Naive thymus-derived CD4-positive, alpha-beta T cell (primary cell): ENCODE measurements around the gene DNAL4. TPM values are rescaled to one million over a fixed set of nuclear protein-coding genes. Genes with fewer than 3 reads are reported as not detected.

Experiments
- ATAC-seq: fragments of 150-1000 bp; cut with Tn5 transposase; 2 replicates; pipeline ENCODE4 v1.10.0; 2021; ENCODE audit warnings: mild to moderate bottlenecking, moderate library complexity
- CTCF ChIA-PET: fragments of 350-600 bp; sonication (Branson Sonifier 250); formaldehyde crosslinking; loops from one replicate; lab custom pipeline; 2021; ENCODE audit warnings: antibody characterized with exemption; lab: Charles Lee
- POLR2A ChIA-PET: fragments of 350-600 bp; sonication (Branson Sonifier 250); formaldehyde crosslinking; loops from one replicate; lab custom pipeline; 2021; ENCODE audit warnings: antibody characterized with exemption, inconsistent platforms; lab: Charles Lee
- DNase-seq, 9 donors: peaks; one replicate each; pipeline versions ENCODE4 v3.0.0 to v3.0.0-alpha.2; 2020 to 2022; ENCODE audit warnings: mixed read lengths in 1 of 9
- H3K27ac ChIP-seq: one replicate; pipeline ENCODE4 v1.7.0; 2013; ENCODE audit warnings: mild to moderate bottlenecking, low read depth, low read length, moderate library complexity
- H3K27me3 ChIP-seq, 2 donors: one replicate each; pipeline ENCODE4 v1.7.0; 2013; ENCODE audit warnings: low read length in 2 of 2, mild to moderate bottlenecking in 2 of 2, moderate library complexity in 2 of 2; ENCODE audit not compliant: control insufficient read depth in 2 of 2, insufficient read depth in 2 of 2
- H3K36me3 ChIP-seq, 3 experiments: 1 replicate in 2 of 3; 2 replicates in 1 of 3; pipeline ENCODE4 v1.7.0; 2013; ENCODE audit warnings: low read length in 3 of 3, mild to moderate bottlenecking in 3 of 3, moderate library complexity in 1 of 3; ENCODE audit not compliant: insufficient read depth in 3 of 3, control insufficient read depth in 2 of 3
- H3K4me1 ChIP-seq, 2 donors: one replicate each; pipeline ENCODE4 v1.7.0; 2013; ENCODE audit warnings: low read length in 2 of 2, mild to moderate bottlenecking in 2 of 2, moderate library complexity in 1 of 2; ENCODE audit not compliant: control insufficient read depth in 2 of 2, insufficient read depth in 2 of 2
- H3K4me3 ChIP-seq: 2 replicates; pipeline ENCODE4 v1.7.0; 2013; ENCODE audit warnings: mild to moderate bottlenecking, low read length
- H3K9me3 ChIP-seq, 3 experiments: 1 replicate in 2 of 3; 2 replicates in 1 of 3; pipeline ENCODE4 v1.7.0; 2013; ENCODE audit warnings: low read length in 3 of 3; ENCODE audit not compliant: control insufficient read depth in 2 of 3
- H3K27ac Mint-ChIP-seq, 9 donors: one replicate each; pipeline ENCODE4 v1.8.0; 2020 to 2022; ENCODE audit warnings: mixed read lengths in 9 of 9, mild to moderate bottlenecking in 8 of 9, moderate library complexity in 5 of 9, inconsistent platforms in 2 of 9
- H3K27me3 Mint-ChIP-seq, 5 donors: one replicate each; pipeline ENCODE4 v1.8.0; 2021 to 2022; ENCODE audit warnings: mixed read lengths in 5 of 5, mild to moderate bottlenecking in 1 of 5
- H3K36me3 Mint-ChIP-seq, 5 donors: one replicate each; pipeline ENCODE4 v1.8.0; 2020 to 2022; ENCODE audit warnings: mixed read lengths in 5 of 5, mild to moderate bottlenecking in 3 of 5, inconsistent platforms in 1 of 5
- H3K4me1 Mint-ChIP-seq, 7 donors: one replicate each; pipeline ENCODE4 v1.8.0; 2020 to 2022; ENCODE audit warnings: mixed read lengths in 7 of 7, mild to moderate bottlenecking in 3 of 7, inconsistent platforms in 1 of 7
- H3K4me3 Mint-ChIP-seq, 10 donors: one replicate each; pipeline ENCODE4 v1.8.0; 2020 to 2022; ENCODE audit warnings: mild to moderate bottlenecking in 10 of 10, mixed read lengths in 10 of 10, moderate library complexity in 6 of 10, inconsistent platforms in 2 of 10
- H3K9me3 Mint-ChIP-seq, 11 donors: one replicate each; pipeline ENCODE4 v1.8.0; 2020 to 2022; ENCODE audit warnings: mixed read lengths in 11 of 11, mild to moderate bottlenecking in 4 of 11, inconsistent platforms in 1 of 11, moderate library complexity in 1 of 11
- intact Hi-C, 2 donors: fragments of 100-400 bp; cut with micrococcal nuclease; formaldehyde crosslinking; loops; one replicate each; pipeline ENCODE4 v1.15.1; 2023
- polyA plus RNA-seq, 2 donors: library from polyadenylated mRNA; unstranded; fragments of 300-500 nt; fragmentation: Illumina TruSeq; gene quantifications; one replicate each; pipeline ENCODE4 v1.2.3, GENCODE V29; 2021
- total RNA-seq, 6 experiments: library from RNA in 5 of 6; stranded (reverse) in 5 of 6; gene quantifications; 1 replicate in 5 of 6; 2 replicates in 1 of 6; pipeline ENCODE4 v1.2.3 and lab custom pipeline; 2021 to 2026

The DNAL4 gene
- total and polyA plus RNA-seq, 7 experiments from 2014 or later: 5.0 to 15.0 (median 9.8) TPM

- Histone ChIP-seq H3K36me3 (peaks cover 82 to 100% (median 93%) of the 10 kb centered on the region in 3 experiments), H3K4me1 (peaks cover 29 to 44% of the 10 kb centered on the region in 2 donors), H3K4me3 (no peak overlapping the region), H3K27ac (peak overlapping the region; percentile 47), H3K27me3 (no peaks in the 10 kb centered on the region), H3K9me3 (no peaks in the 10 kb centered on the region)
- intact Hi-C loops: no loop called here
- no peaks in the 10 kb centered on the region for H3K27me3 Mint-ChIP-seq
- H3K27ac Mint-ChIP-seq: peak overlapping the region in 8 of 9 donors; percentile 49 to 94 (median 76)
- H3K4me3 Mint-ChIP-seq: peak overlapping the region in 1 of 10 donors; percentile 39
- ChIA-PET POLR2A (interaction anchor here (1.5 to 33.7 kb wide), 3 partner anchors 1 to 26 kb away, joined by 3 to 1007 read pairs (median 1007); partner anchors contain the start of gene SUN2), CTCF (no interaction called here)
- peaks cover 0 to 59% (median 30%) of the 10 kb centered on the region in 5 donors for H3K36me3 Mint-ChIP-seq
- H3K4me1 Mint-ChIP-seq: peaks cover 25 to 68% (median 35%) of the 10 kb centered on the region in 7 donors
- ATAC-seq (no peak), DNase-seq (no peak)
- no peaks in the 10 kb centered on the region for H3K9me3 Mint-ChIP-seq
Measured at GRCh38 chr22:38740754-38741153, 53.2 kb downstream of the DNAL4 start.

GRCh38 chr22:38740116-38740723 is 53.7 kb downstream of the DNAL4 start:
- H3K9me3 Mint-ChIP-seq: no peaks in the 10 kb centered on the region
- intact Hi-C loops: no loop called here
- H3K9me3 ChIP-seq: no peaks in the 10 kb centered on the region
- H3K27ac ChIP-seq: peak overlapping the region; percentile 58
- peaks cover 0 to 58% (median 30%) of the 10 kb centered on the region in 5 donors for H3K36me3 Mint-ChIP-seq
- H3K27me3 ChIP-seq: no peaks in the 10 kb centered on the region
- ChIA-PET POLR2A (interaction anchor here (1.1 to 33.7 kb wide), 4 partner anchors 1 to 33 kb away, joined by 3 to 1007 read pairs (median 506); partner anchors contain the start of gene SUN2), CTCF (no interaction called here)
- H3K4me1 Mint-ChIP-seq: peaks cover 25 to 65% (median 39%) of the 10 kb centered on the region in 7 donors
- H3K4me3 ChIP-seq: no peak overlapping the region
- no peaks in the 10 kb centered on the region for H3K27me3 Mint-ChIP-seq
- DNase-seq (no peak), ATAC-seq (no peak)
- H3K36me3 ChIP-seq: peaks cover 81 to 100% (median 90%) of the 10 kb centered on the region in 3 experiments
- H3K27ac Mint-ChIP-seq: peak overlapping the region in 7 of 9 donors; percentile 38 to 86 (median 80)
- H3K4me1 ChIP-seq: peaks cover 33 to 44% of the 10 kb centered on the region in 2 donors
- H3K4me3 Mint-ChIP-seq: peak overlapping the region in 1 of 10 donors; percentile 17

GRCh38 chr22:38739300-38740055 is 54.5 kb downstream of the DNAL4 start:
- peaks cover 29 to 44% of the 10 kb centered on the region in 2 donors for H3K4me1 ChIP-seq
- H3K27me3 ChIP-seq: no peaks in the 10 kb centered on the region
- Mint-ChIP-seq H3K27ac (peak overlapping the region in 7 of 9 donors; percentile 41 to 86 (median 68)), H3K4me3 (peak overlapping the region in 2 of 10 donors; percentile 17 to 26), H3K4me1 (peaks cover 25 to 66% (median 39%) of the 10 kb centered on the region in 7 donors), H3K36me3 (peaks cover 0 to 56% (median 30%) of the 10 kb centered on the region in 5 donors), H3K27me3 (no peaks in the 10 kb centered on the region), H3K9me3 (no peaks in the 10 kb centered on the region)
- ATAC-seq (no peak), DNase-seq (no peak)
- no peak overlapping the region for H3K4me3 ChIP-seq
- ChIA-PET CTCF (no interaction called here), POLR2A (interaction anchor here (1.1 to 33.7 kb wide), 5 partner anchors 0 to 33 kb away, joined by 3 to 1007 read pairs (median 4); partner anchors contain the start of gene SUN2)
- peaks cover 74 to 100% (median 83%) of the 10 kb centered on the region in 3 experiments for H3K36me3 ChIP-seq
- H3K27ac ChIP-seq: peak overlapping the region; percentile 58
- no peaks in the 10 kb centered on the region for H3K9me3 ChIP-seq
- intact Hi-C loops: no loop called here

GRCh38 chr22:38738475-38739070 is 55.4 kb downstream of the DNAL4 start:
- no peaks in the 10 kb centered on the region for H3K27me3 Mint-ChIP-seq
- H3K4me1 Mint-ChIP-seq: peaks cover 25 to 71% (median 46%) of the 10 kb centered on the region in 7 donors
- peak overlapping the region in 1 of 10 donors; percentile 38 for H3K4me3 Mint-ChIP-seq
- H3K27ac Mint-ChIP-seq: peak overlapping the region; percentile 36 to 89 (median 85)
- Histone ChIP-seq H3K4me3 (no peak overlapping the region), H3K27me3 (no peaks in the 10 kb centered on the region), H3K36me3 (peaks cover 71 to 100% (median 75%) of the 10 kb centered on the region in 3 experiments), H3K4me1 (peaks cover 29 to 44% of the 10 kb centered on the region in 2 donors), H3K9me3 (no peaks in the 10 kb centered on the region), H3K27ac (peak overlapping the region; percentile 58)
- ChIA-PET POLR2A (interaction anchor here (1.1 to 31.4 kb wide), 3 partner anchors 9 to 18 kb away, joined by 3 to 1007 read pairs (median 51); partner anchors contain the start of gene SUN2), CTCF (no interaction called here)
- no peaks in the 10 kb centered on the region for H3K9me3 Mint-ChIP-seq
- H3K36me3 Mint-ChIP-seq: peaks cover 0 to 55% (median 28%) of the 10 kb centered on the region in 5 donors
- intact Hi-C loops: no loop called here
- ATAC-seq (no peak), DNase-seq (no peak)

GRCh38 chr22:38737302-38738060 is 56.5 kb downstream of the DNAL4 start:
- peaks cover 0 to 48% (median 25%) of the 10 kb centered on the region in 5 donors for H3K36me3 Mint-ChIP-seq
- no peaks in the 10 kb centered on the region for H3K9me3 ChIP-seq
- POLR2A ChIA-PET: interaction anchor here (0.6 to 31.4 kb wide), 3 partner anchors 13 to 36 kb away, joined by 3 to 1007 read pairs (median 51); partner anchors contain the start of gene SUN2
- peaks cover 61 to 92% (median 64%) of the 10 kb centered on the region in 3 experiments for H3K36me3 ChIP-seq
- peak overlapping the region; percentile 67 to 97 (median 88) for H3K27ac Mint-ChIP-seq
- intact Hi-C loops: no loop called here
- no peaks in the 10 kb centered on the region for H3K27me3 ChIP-seq
- DNase-seq (no peak), ATAC-seq (no peak)
- no peak overlapping the region for H3K4me3 ChIP-seq
- H3K4me1 Mint-ChIP-seq: peaks cover 28 to 76% (median 53%) of the 10 kb centered on the region in 7 donors
- peak overlapping the region; percentile 58 for H3K27ac ChIP-seq
- CTCF ChIA-PET: interaction anchor here (0.7 to 2.3 kb wide), 3 partner anchors 11 to 21 kb away, joined by 3 to 6 read pairs (median 4); no protein-coding TSS in a partner anchor
- no peaks in the 10 kb centered on the region for H3K27me3 Mint-ChIP-seq
- no peaks in the 10 kb centered on the region for H3K9me3 Mint-ChIP-seq
- peak overlapping the region in 6 of 10 donors; percentile 4 to 59 (median 31) for H3K4me3 Mint-ChIP-seq
- H3K4me1 ChIP-seq: peaks cover 34 to 46% of the 10 kb centered on the region in 2 donors
